GM19025 (cell line): ENCODE data around the gene LMO4.

Experiments used
- ATAC-seq: cut with Tn5 transposase; IDR thresholded peaks from one replicate; pipeline ENCODE4 v1.9.1; 2021; ENCODE audit warnings: mild to moderate bottlenecking, low read depth, moderate library complexity; ENCODE audit not compliant: unreplicated experiment

The LMO4 gene

GRCh38 chr1:87328272-87329050, at the start of gene LMO4:
Gene LMO4 (plus strand): TSS chr1:87328880. CDS start chr1:87332016, 3,136 bp downstream.
- ATAC-seq = peak; percentile 82

- no peak for ATAC-seq
Measured at GRCh38 chr1:87279536-87279875, 49.2 kb upstream of the LMO4 start.

GRCh38 chr1:87279966-87280535, 48.6 kb upstream of the LMO4 start:
- no peak for ATAC-seq

GRCh38 chr1:87284456-87285240, 44.0 kb upstream of the LMO4 start:
- no peak for ATAC-seq

GRCh38 chr1:87291107-87291506, 37.6 kb upstream of the LMO4 start:
- ATAC-seq = no peak

- no peak for ATAC-seq
Measured at GRCh38 chr1:87292684-87293493, 35.8 kb upstream of the LMO4 start.

- ATAC-seq = no peak
Measured at GRCh38 chr1:87294633-87295032, 34.0 kb upstream of the LMO4 start.

- ATAC-seq = no peak
Measured at GRCh38 chr1:87295445-87296110, 33.1 kb upstream of the LMO4 start.

GRCh38 chr1:87296206-87296605, 32.5 kb upstream of the LMO4 start:
- no peak for ATAC-seq

- ATAC-seq = no peak
Measured at GRCh38 chr1:87299661-87300060, 29.0 kb upstream of the LMO4 start.

GRCh38 chr1:87300628-87301027, 28.1 kb upstream of the LMO4 start:
- ATAC-seq = no peak

- ATAC-seq = no peak
Measured at GRCh38 chr1:87305151-87305550, 23.5 kb upstream of the LMO4 start.

- ATAC-seq = no peak
Measured at GRCh38 chr1:87305762-87306161, 22.9 kb upstream of the LMO4 start.

GRCh38 chr1:87307306-87307705, 21.4 kb upstream of the LMO4 start:
- no peak for ATAC-seq

- no peak for ATAC-seq
Measured at GRCh38 chr1:87307931-87308330, 20.7 kb upstream of the LMO4 start.

GRCh38 chr1:87314091-87314490, 14.6 kb upstream of the LMO4 start:
- ATAC-seq = no peak

GRCh38 chr1:87318056-87318650, 10.5 kb upstream of the LMO4 start:
- ATAC-seq = no peak

- no peak for ATAC-seq
Measured at GRCh38 chr1:87318806-87319205, 9.9 kb upstream of the LMO4 start.

GRCh38 chr1:87325982-87326738, 2.5 kb upstream of the LMO4 start:
- ATAC-seq = no peak
